ENCODE measurements around the gene C6orf47. TPM values are rescaled to one million over a fixed set of nuclear protein-coding genes. Genes with fewer than 3 reads are reported as not detected.

The C6orf47 gene
- polyA plus RNA-seq, 1 donor from 2014 or later = 17.2 TPM

- Histone ChIP-seq H3K79me2 (replicated peaks; ENCODE audit: insufficient read depth, low read length) (peaks cover 19% of the 10 kb centered on the region), H3K4me3 (ENCODE audit: low read length) (no peak overlapping the region), H3K36me3 (ENCODE audit: insufficient read depth, low read length) (no peaks in the 10 kb centered on the region), H3F3A (ENCODE audit: insufficient read depth, low read length, poor library complexity, severe bottlenecking) (no peaks in the 10 kb centered on the region), H3K9me2 (ENCODE audit: insufficient read depth, low read length) (no peaks in the 10 kb centered on the region), H3K9ac (ENCODE audit: low read length) (no peak overlapping the region), H2AFZ (ENCODE audit: low read depth, low read length) (no peak overlapping the region), H3K9me3 (ENCODE audit: low read length) (no peaks in the 10 kb centered on the region), H4K20me1 (ENCODE audit: insufficient read depth) (no peaks in the 10 kb centered on the region), H3K27me3 (ENCODE audit: insufficient read depth, low read depth, low read length) (no peaks in the 10 kb centered on the region), H3K4me2 (ENCODE audit: low read length) (no peak overlapping the region), H3K27ac (ENCODE audit: low read length) (no peak overlapping the region)
- TF ChIP-seq MXI1 (conservative IDR thresholded peaks at IDR 0.05; ENCODE audit: poor library complexity, severe bottlenecking) (no peak), SMC3 (conservative IDR thresholded peaks at IDR 0.05; ENCODE audit: poor library complexity) (no peak), CTCF (IDR thresholded peaks at IDR 0.05; ENCODE audit: poor library complexity, severe bottlenecking) (no peak), EP300 (conservative IDR thresholded peaks at IDR 0.05; ENCODE audit: poor library complexity, severe bottlenecking) (no peak)
Measured at GRCh38 chr6:31705931-31706330, 45.4 kb upstream of the C6orf47 start.

GRCh38 chr6:31702819-31703716, 42.5 kb upstream of the C6orf47 start, which contains the start of gene ABHD16A:
Gene ABHD16A (minus strand): TSS chr6:31703324. CDS start chr6:31703281, 43 bp downstream.
- no peaks in the 10 kb centered on the region for H3K36me3 ChIP-seq (ENCODE audit: insufficient read depth, low read length)
- H3F3A ChIP-seq (ENCODE audit: insufficient read depth, low read length, poor library complexity, severe bottlenecking) = no peaks in the 10 kb centered on the region
- peaks cover 26% of the 10 kb centered on the region for H3K79me2 ChIP-seq (replicated peaks; ENCODE audit: insufficient read depth, low read length)
- TF ChIP-seq REST (IDR thresholded peaks at IDR 0.05; ENCODE audit: borderline replicate concordance) = peak; percentile 81
- TF ChIP-seq SMC3 (conservative IDR thresholded peaks at IDR 0.05; ENCODE audit: poor library complexity) = peak; percentile 8
- TF ChIP-seq MXI1 (conservative IDR thresholded peaks at IDR 0.05; ENCODE audit: poor library complexity, severe bottlenecking) = peak; percentile 87
- no peak for TF ChIP-seq CTCF (IDR thresholded peaks at IDR 0.05; ENCODE audit: poor library complexity, severe bottlenecking)
- TF ChIP-seq EZH2 (IDR thresholded peaks at IDR 0.05; ENCODE audit: borderline replicate concordance, insufficient read depth, low read length, poor library complexity, severe bottlenecking) = no peak
- peak; percentile 79 for TF ChIP-seq TAF1 (IDR thresholded peaks at IDR 0.05; ENCODE audit: low read depth)
- no peak for TF ChIP-seq RAD21 (conservative IDR thresholded peaks at IDR 0.05)
- TF ChIP-seq POLR2AphosphoS5 (IDR thresholded peaks at IDR 0.05) = peak; percentile 96
- TF ChIP-seq EP300 (conservative IDR thresholded peaks at IDR 0.05; ENCODE audit: poor library complexity, severe bottlenecking) = peak; percentile 53
- no peaks in the 10 kb centered on the region for H3K9me2 ChIP-seq (ENCODE audit: insufficient read depth, low read length)
- peak within 1 kb of the TSS; percentile 88 for H2AFZ ChIP-seq (ENCODE audit: low read depth, low read length)
- H3K9me3 ChIP-seq (ENCODE audit: low read length) = no peaks in the 10 kb centered on the region
- H3K9ac ChIP-seq (ENCODE audit: low read length) = peak within 1 kb of the TSS; percentile 93
- no peaks in the 10 kb centered on the region for H3K27me3 ChIP-seq (ENCODE audit: insufficient read depth, low read depth, low read length)
- H3K4me2 ChIP-seq (ENCODE audit: low read length) = peak within 1 kb of the TSS; percentile 96
- H3K4me3 ChIP-seq (ENCODE audit: low read length) = peak within 1 kb of the TSS; percentile 84
- H3K27ac ChIP-seq (ENCODE audit: low read length) = peak within 1 kb of the TSS; percentile 95
- H4K20me1 ChIP-seq (ENCODE audit: insufficient read depth) = no peaks in the 10 kb centered on the region

Data from neural cell (in vitro differentiated cells).